ENCODE data around the gene ETV6.
"Not testable (repeated sequence)": the region's sequence is repeated elsewhere in the genome, so short reads cannot be mapped to it uniquely, and the experiment has no call there.

The ETV6 gene

GRCh38 chr12:11672256-11673191, 23.1 kb downstream of the ETV6 start:
- DNase-seq, result peak; percentile 80 to 81

DNA sequence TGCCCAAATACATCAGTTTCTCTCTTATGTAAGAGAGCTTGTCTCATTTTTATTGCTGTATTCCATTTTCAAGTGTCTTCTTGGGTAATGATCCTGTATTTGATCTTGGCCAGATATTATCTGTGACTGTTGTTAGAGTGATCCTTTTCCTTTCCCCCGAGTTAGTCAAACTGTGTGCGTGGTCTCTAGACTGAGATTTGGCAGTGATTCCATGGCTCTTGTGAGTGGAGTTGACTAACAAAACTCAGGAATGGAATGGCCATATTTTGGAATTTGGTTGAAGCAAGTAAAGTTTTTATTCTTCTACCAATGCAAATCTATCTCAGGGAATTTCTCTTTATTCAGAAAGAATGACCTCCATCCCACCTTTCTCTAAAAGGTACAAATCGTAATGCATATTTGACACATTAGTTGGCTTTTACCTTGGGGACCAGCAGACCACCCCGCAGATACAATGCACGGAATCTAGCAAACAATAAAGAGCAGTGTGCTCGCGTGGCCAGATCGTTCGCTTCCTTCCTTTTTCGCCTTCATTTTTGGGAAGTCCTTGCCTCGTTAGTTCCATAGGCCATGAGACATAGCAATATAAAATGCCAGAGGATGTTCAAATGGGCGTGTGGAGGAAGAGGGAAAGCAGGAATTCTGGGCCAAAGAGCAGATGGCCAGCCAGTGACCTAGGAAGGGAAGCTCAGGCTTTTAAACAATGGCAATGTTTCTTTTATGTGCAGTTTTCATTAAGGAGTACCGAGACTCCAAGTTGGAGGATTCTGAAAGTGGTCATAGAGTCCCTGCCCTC, 24.4 kb downstream of the ETV6 start:
- DNase-seq, result peak in 1 of 2 donors; percentile 50

DNA sequence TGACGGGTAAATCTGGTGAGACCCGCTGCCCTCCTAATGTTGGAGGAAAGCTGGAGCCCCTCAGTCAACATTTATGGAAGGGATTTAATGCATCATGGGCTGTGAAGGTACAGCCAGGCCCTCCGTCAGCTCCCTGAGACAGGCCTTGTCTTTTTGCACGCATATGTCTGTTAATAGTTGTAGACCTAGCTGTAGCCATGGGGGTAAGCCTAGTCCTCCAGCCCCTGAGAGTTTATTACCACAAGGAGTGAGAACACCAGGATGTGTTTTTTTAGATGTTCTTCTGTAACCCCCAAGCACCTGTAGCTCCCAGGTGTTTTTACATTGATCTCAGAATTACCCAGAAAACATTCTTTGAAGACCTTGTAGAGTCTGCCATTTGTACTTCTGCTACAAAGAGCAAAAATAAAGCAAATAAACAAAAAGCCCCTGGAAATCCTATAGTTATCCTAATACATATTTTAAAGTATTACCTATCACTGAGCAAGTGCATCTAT, 25.5 kb downstream of the ETV6 start:
- no peak for DNase-seq

- no peak for DNase-seq
Observed at GRCh38 chr12:11676052-11676451, 26.6 kb downstream of the ETV6 start.

DNA sequence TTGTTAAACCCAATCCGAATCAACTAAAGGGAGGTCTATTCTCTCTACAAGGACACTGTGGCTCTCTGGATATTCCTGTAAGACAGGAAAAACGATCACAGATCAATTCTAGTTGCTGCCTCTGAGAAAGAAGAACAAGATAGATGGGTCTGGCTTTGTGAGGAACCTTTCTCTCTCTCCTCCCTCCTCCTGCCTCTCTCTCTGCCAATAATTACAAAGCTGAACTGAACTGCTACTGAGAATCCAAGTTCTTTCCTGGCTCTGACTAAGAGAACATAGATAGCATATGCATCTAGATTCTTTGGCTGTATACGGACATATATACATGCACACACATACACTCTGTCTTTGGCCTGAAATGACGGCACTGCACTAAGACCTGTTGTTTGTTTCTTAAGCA, 27.6 kb downstream of the ETV6 start:
- DNase-seq, result no peak

DNA sequence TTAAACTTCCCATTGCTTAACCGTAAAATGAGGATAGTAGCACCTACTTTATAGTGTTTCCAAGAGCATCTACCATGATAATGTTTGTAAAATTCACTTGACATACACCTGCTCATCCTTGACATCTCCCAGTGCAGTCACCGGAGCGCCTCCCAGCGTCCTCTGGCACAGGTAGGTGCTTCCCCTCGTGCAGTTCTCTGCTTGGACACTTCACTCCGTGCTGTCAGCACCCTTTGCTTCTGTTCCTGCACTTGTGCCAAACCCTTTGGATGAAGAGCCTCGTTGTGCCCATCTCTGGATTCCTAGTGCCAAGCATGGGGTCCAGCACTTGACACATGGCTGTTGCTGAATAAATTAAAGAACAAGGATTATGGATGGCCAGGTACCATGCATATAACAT, 28.3 kb downstream of the ETV6 start:
- no peak for DNase-seq

- DNase-seq, result no peak
Observed at GRCh38 chr12:11678781-11679180, 29.3 kb downstream of the ETV6 start.

DNA sequence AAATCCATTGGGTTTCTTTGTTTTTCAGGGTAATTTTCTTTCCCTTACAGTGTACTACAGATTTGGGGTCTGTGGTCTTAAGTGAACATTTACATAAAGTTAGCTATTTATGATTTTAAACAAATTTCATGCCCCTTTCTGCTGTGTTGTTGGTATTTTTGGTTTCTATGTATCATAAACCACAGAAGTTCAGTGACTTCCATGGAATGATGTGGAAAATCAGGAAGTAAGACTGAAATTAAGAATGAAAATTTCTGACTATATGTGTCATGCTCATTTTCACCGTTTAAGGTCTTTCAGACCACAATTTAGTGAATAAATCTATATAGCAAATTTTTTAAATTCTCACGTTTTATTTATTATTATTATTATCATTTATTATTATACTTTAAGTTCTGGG, 31.7 kb downstream of the ETV6 start:
- DNase-seq, result no peak

GRCh38 chr12:11681695-11682094, 32.2 kb downstream of the ETV6 start:
- DNase-seq, result not testable (repeated sequence)

- peak; percentile 39 to 50 for DNase-seq
Observed at GRCh38 chr12:11684393-11684792, 34.9 kb downstream of the ETV6 start.

DNA sequence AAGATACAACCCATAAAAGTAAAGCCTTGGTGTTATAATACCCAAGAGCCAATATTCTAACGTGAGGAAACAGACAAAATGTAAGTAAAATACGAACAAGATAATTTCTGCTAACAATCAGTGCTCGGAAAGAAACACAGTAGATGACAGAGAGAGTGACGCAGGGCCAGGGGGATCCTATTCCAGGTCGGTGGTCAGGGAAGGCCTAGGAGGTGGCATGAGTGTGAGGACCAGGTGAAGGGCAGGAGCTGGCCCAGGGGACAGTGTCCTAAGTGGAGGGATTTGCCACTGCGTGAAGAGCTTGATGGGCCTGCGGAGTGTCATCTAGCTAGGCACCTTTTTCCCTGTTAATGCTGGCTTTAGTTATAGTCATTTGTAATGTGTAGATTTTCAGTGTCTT, 35.3 kb downstream of the ETV6 start:
- DNase-seq, result no peak

DNA sequence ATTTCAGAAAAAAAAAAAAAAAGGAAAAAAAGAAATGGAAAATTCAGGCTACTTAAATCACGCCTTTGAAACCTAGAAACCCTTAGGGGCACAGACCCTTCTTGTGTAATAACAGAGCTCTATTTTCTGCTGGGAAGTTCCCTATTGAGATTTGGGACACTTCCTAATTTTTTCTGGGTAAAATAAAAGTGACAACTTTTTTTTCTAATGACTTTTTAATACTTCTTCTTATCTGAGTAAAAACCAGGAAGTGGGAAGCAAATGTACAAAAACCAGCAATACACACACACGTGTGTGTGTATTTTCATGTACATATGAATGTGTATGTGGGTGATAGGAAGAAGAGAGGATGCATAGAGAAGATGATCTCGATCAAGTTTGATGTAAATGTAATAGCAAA, 35.8 kb downstream of the ETV6 start:
- peak; percentile 69 to 80 for DNase-seq

DNA sequence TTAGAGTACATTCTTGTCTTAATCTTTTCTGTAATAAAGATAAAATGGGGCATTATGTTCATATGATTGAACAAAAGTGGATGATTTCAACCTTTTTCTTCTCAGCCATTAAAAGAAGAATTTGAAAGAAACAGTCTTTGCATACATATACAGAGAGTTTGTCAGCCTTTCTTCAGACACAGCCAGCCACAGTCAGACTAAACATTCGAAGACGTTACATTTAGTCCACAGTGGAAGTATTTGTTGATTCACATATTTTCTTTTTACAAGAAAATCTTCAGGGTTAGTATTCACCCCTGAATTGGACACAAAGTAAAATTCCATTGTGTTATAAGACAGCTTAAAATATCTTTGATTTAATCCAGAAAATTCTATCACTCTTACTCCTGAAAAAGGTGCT, 36.2 kb downstream of the ETV6 start:
- no peak for DNase-seq

- DNase-seq, result no peak
Observed at GRCh38 chr12:11686120-11686519, 36.6 kb downstream of the ETV6 start.

DNA sequence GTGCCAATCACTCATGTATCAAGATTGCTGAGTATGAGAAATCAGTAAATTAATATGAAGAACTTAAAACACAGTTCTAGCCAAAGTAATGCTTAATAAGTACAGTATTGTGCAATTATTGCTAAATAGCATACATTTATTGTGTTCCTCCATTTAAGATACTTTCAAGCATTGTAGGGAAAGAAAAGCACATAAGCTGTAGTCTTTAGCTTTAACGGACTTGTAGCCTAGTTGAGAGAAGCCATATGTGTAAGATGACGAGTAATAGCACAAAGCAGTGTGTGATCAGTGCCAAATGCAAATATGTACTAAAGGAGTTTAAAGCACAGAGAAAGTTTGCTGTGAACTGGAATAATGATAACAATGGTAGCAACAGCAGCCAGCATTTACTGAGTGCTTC, 38.1 kb downstream of the ETV6 start:
- peak; percentile 56 to 70 for DNase-seq

- no peak for DNase-seq
Observed at GRCh38 chr12:11688379-11688778, 38.9 kb downstream of the ETV6 start.

DNA sequence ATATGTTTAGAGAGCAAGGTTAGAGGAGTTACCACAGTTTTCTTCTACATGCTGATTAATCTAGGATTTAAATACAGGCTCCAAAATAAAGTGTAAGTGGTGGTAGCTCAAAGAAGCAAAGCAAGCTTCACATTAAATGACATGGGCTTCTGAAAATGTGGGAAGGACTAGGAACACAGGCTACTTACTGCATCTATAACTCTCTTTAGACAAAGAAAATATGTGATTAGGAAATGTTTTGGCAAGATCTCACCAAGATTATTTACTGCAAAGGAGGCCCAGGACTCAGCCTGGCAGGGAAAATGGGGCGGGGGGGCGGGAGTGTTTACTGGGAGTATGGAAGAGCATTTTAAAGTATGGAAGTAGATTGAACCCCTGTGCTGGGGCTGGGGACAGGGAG, 39.4 kb downstream of the ETV6 start:
- DNase-seq, result no peak

DNA sequence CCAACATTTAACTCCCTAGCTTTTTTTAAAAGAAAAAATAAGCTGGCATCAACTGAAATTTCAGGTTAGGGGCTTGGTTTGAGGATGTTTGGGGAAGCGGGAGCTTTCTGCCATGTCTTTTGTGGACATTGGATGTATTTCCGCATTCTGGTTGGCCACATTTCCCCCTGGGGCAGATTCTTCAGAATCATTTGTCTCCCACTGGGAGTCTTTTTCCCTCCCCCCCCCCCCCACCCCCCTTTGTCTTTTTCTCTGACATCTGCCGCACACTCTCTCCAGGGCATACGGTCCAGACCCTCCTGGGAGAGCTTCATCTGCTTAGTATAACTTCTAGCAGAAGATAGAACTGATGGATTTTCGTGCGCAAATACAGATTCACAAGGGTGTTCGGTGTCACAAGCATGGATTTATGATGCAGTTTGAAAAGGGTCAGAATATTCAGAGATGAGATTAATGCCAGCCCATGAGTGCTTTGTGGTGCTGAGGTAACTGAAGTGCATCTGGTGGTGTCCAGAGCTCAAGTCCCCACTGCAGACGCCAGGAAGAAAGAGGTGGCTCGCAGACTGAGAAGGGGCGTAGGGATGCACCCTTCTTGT, 40.2 kb downstream of the ETV6 start:
- DNase-seq, result no peak

DNA sequence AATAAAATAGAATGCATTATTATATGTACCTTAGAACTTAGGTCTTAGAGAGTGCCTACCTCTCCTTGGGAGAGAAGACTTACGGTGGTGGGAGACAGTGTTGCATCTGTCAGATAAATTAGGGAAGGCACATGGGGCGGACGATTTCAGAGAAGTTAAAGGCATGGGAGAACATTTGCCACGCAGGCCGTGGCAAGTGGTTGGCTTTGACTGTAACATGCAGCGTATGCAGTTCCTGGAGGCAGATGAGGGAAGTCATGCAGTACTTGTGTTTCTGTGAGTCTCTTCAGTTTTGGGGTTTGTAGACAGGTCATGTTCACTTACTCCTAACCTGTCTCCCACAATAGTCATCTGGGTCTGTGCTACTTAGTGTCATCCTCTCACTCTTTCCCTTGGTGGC, 43.6 kb downstream of the ETV6 start:
- peak in 1 of 2 donors; percentile 35 for DNase-seq

GRCh38 chr12:11693601-11694000, 44.1 kb downstream of the ETV6 start:
- no peak for DNase-seq

DNA sequence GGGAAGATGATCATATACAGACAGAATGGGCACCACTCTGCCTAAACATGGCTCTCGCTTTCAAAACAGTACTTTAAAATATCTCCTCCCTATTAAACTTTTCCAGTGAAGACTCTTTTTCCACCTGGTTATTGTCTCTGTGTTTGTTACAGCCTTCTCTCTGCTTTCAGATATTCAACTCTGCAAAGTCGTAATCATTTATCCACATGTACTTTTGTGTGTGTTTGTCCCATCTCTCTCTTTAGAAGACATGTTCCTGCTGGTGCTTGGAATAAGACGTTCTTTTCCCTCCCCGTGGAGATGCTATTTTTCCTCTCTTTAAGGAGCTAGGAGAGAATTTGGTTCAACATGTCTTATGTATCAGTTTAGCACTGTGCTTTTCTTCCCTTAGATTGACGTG, 45.1 kb downstream of the ETV6 start:
- DNase-seq, result no peak

GRCh38 chr12:11695321-11695720, 45.8 kb downstream of the ETV6 start:
- DNase-seq, result no peak

GRCh38 chr12:11696084-11696483, 46.6 kb downstream of the ETV6 start:
- no peak for DNase-seq

Data from inflammatory macrophage treated with lipopolysaccharide for 1 hour (primary cell).